Measurements from ENCODE around the gene PAGE4.
A peak's percentile ranks its signal among the peaks of the same experiment; 100 is the strongest.

The PAGE4 gene, protein sequence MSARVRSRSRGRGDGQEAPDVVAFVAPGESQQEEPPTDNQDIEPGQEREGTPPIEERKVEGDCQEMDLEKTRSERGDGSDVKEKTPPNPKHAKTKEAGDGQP

DNA sequence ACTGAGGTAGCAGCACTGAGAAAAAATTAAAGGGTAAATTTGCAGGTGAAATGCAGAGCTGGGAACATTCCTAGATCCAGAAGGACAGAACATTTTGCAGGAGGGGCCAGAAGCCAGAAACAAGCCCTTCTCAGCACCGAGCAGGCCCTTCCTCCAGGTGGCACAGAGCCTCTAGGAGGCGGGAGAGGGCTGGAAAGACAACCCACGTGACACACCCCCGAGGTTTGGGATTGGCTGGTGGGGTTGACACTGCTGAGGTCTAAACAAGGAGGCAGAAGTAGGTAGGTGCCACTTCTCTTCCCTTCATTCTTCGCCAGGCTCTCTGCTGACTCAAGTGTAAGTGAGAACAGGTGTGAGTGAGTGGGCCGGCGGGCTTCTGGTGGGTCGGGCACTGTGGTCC is at the start of gene PAGE4:
TSS of gene PAGE4 (plus strand) at position 288 of the 400 bp plus-strand sequence. CDS start 1,126 bp downstream, outside the sequence.
- no peak for DNase-seq

DNA sequence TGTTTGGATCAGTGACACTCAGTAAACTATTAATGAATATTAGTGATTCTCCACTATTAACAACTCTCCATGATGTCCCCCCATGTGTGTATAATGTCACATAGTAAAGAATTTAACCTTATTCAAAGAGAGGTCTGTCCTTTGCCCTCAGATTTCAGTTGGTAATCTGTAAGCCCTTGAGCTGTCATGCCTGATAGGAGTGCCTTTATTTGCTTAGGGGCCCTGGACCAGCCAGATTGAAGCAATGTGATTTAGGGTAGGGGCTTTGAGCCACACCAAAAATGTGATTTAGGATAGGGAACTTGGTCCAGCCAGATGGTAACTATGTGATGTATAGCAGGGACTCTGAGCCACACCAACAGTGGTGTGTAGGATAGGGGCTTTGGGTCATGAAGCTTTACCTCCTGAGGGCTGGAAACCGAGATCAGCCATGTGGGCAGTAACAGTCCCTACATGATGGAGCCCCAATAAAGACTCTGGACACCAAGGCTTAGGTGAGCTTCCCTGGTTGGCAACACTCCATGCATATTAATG is 44.3 kb upstream of the PAGE4 start:
- no peak for DNase-seq

DNA sequence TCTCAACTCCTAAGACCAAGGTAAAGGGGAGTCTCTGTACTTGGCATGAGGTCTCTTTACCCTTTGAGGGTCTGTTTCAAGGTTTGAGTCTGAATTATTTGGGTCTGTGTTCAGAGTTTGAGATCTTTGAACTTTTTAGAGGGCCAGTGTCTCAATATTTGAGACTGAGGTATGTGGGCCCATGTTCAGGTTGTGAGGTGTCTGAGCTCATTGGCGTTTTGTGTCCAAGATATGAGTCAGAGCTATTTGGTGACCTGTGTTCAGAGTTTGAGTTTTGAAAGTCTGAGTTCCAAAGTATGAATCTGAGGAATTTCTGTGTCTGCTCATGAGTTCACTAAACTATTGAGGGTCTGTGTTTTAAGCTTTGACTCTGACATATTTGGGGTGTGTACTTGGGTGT is 36.7 kb upstream of the PAGE4 start:
- no peak for DNase-seq

DNA sequence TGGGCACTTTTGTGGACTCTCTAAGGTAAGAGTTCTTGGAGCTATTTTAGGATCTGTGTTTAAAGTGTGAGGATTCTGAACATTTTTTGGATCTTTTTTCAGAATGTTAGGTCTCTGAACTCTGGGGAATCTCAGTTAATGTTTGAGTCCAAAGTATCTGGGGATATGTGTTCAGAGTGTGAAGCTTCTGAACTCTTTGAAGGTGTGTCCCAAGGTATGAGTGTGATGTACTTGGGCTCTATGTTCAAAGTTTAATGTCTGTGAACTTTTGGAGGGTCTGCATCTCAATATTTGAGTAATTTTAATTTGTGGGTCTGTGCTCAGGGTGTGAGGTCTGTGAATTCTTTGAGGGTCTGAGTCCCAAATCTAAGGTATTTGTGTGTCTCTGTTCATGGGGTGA is 35.4 kb upstream of the PAGE4 start:
- DNase-seq, result no peak

DNA sequence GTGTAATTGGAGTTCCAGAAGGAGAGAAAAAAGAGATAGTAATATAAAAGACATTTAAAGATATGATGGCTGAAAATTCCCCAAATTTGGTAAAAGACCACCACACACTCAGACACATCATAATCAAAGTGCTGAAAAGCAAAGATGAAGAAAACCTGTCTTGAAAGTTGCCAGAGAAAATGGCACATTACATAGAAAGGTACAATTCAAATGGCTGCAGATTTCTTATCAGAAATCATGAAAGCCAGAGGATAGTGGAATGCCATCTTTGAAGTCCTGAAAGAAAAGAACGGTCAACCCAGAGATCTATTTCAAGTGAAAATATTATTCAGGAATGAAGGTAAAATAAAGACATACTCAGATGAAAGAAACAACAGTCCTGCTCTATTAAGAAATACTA is 29.3 kb upstream of the PAGE4 start:
- no peak for DNase-seq

DNA sequence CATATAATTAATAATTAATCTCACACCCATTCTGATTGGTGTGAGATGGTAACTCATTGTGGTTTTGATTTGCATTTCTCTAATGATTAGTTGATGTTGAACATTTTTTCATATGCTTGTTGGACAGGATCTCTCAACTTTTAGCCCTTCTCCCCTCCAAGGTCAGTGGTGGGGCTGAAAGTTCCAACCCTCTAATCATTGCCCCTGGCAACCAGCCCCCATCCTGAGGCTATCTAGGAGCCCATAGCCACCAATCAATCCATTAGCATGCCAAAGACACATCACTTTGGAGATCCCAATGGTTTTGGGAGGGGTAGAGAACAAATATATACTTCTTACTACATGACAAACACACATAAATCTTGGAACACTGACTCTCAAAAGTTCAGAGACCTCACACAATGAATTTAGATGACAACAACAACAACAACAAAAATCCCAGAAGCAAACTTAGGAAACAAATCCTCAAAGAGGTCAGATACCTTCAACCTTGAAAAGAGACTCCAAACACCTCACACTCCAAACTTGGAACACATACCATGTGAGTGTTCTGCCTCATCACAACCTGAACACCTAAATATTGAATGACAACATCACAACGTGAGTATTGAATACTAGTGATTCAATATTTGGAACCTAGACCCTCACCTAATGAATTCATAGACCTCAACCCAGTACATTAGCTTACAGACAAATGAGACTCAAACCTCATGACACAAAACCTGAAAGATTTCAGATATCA is 19.0 kb upstream of the PAGE4 start:
- no peak for DNase-seq

DNA sequence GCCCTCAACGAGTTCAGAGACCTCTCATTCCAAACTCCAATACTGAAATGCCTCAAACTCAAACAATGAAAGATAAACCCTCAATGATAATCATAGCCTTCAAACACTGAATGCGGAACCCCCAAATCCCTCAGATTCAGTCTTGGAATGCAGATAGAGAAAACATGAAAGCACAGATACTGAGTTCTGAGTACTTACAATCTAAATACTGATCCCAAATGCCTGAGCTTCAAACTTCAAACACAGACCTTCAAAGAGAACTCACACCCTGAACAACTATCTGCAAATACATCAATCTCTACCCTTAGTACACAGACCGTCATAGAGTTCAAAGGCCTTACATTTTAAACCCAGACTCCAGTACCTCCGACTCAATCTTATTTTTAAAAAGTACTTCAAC is 16.9 kb upstream of the PAGE4 start:
- DNase-seq, result no peak

DNA sequence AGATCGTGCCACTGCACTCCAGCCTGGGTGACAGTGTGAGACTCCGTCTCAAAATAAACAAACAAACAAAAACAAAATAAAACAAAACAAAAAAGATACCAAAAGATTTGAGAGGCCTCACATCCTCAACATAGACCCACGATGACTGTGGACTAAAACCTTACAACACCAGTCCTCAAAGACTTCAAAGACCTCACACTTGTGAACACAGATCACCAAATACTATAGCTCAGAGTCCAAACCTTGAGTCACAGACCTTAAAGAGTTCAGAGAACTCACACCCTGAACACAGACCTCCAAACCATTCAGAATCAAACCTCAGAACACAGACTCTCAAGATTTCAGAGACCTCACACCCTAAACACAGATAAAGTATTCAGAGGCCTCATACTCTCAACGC is 12.7 kb upstream of the PAGE4 start:
- no peak for DNase-seq

DNA sequence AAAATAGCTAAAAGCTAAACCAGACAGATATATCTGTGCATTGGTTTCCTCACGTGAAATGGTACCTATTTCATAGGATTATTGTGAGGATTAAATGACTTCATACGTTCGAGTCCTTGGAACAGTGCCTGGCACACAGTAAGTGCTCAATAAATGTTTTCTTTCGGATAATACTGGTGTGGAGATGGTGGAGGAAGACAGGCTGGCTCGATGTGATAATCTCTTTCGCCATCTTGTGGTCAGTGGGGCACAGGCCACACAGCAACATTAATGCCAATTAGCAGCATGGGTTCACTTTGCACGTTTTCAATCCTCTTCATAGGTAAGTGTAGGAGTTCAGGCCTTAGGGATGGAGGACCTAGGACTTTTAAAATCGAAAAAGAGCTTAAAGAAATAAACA is 9.3 kb downstream of the PAGE4 start:
- no peak for DNase-seq

DNA sequence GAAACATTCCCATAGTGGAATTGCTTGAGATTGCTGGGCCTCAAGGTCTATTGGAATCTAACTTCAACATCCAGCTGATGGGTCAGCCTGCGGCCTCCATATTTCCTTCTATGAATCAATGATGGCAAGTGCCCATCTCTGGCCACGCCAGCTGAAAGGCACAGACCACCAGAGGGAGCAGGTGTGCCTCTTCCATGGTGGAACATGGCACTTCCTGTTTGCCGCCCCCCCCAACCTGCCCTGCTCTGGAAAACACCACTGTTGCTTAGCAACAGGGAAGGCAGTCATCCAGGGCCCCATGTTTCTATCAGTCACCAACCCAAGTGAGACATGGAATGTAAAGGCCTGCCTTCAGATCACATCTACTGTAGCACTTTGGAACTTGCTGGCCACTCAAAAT is 11.6 kb downstream of the PAGE4 start:
- DNase-seq, result peak; percentile 24 to 49

DNA sequence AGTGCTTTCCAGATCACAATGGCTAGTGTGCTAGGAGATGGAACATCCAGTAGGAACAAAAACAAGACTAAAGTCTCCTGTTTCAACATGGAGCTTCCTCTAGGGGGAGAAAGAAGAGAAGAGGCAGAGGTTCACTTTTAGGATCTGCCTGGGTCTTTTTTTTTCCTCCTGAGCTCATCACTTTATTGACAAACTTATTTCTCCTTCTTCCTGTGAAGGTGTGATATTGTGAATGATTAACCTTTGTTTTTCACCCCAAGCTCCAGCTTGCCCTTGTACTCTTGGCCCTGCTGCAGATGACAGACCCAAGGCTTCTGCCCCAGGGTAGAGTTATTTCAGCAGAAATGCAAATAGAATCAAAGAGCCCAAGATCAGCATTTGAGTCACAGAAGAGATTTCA is 13.5 kb downstream of the PAGE4 start:
- DNase-seq, result no peak

DNA sequence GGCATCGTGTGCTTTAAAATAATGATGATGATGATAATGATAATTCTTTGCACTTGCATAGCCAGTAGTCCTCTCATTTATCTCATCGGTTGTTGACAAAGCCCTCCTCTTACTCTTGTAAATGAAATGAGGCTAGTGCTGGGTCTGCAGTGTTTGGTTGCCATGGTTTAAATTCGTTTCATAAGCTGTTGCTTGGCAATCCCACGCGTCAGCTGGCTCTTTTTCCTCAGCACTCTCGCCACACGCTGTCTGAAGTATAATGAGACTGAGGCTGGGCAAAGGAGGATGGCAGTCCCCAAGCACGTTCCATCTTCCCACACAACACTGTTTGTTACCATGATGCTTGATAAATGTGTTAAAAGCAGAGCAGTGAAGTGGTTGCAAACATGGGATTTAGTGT is 15.5 kb downstream of the PAGE4 start:
- DNase-seq, result no peak

DNA sequence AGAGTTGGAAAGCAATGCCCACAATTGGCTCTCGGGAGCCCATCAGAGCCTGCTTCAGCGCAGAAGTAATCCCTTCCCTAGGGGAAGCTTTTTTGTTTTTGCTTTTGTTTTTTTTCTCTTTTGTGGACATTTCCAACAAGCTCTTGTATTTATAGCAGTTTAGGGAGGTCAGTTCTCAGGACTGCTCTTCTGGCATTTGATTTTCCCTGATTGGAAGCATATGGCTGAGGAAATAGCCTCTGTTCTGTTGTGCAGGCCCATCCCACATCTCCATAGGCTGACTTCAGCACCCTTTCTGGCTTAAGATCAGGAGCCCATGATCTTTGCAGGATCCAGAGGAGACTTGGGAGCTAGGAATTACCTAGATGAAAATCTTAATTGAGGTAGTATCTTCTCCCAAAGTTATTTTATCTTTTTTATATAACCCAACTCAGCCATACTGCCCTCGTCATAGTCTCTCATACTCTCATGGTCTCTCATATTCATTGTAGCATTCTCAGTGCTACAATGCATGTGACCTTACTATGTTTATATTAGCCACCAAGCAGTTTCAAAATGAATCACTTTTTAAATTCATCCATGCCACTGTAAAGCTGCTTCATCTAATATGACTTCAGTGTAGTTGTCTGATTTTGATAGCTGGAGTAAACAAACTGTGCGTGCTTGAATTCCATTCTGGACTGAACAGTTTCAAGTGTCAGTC is 16.7 kb downstream of the PAGE4 start:
- no peak for DNase-seq

DNA sequence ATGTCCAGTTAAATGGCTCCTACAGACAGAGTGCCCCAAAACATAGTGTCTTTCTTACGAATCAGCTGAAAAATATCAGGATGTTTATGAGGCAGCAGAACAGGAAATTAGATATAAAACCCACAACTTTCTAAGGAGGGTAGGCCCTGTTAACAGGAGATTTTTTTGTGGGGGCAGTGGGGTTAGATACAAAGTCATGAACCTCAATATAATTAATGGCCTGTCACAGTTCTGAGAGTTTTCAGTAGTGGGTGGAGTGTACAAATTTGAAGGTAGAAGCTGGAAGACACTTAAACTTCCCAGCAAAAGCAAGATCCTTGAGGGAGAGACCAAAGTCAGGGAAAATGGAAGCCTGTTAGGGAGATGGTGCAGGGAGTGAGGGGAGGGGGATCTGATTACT is 17.4 kb downstream of the PAGE4 start:
- DNase-seq, result no peak

DNA sequence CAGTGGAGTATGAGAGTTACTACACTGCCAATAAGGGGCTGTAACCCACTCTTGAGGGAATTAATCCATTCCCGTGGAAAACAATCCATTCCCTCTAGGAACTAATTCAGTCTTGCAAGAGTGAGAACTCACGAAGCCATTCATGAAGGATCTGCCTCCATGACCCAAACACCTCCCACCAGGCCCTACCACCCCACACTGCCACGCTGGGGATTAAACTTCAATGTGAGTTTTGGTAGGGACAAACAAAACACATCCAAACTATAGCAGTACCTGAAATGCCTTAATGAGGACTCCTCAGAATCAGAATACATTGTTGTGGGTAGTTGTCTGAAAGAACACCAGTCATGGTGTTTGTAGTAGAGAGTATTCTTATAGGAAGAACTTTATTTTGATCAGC is 19.2 kb downstream of the PAGE4 start:
- DNase-seq, result no peak

DNA sequence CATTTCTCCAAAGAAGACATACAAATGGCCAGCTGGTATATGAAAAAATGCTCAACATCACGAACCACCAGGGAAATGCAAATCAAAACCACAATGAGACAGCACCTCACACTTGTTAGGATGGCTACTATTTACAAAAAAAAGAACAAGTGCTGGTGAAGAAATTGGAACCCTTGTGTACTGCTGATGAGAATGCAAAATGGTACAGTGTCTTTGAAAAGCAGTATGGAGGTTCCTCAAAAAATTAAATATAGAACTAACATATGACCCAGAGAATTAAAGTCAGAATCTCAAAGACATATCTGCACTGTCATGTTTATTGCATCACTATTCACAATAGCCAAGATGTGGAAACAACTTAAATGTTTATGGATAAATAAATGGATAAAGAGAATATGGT is 20.9 kb downstream of the PAGE4 start:
- DNase-seq, result no peak

DNA sequence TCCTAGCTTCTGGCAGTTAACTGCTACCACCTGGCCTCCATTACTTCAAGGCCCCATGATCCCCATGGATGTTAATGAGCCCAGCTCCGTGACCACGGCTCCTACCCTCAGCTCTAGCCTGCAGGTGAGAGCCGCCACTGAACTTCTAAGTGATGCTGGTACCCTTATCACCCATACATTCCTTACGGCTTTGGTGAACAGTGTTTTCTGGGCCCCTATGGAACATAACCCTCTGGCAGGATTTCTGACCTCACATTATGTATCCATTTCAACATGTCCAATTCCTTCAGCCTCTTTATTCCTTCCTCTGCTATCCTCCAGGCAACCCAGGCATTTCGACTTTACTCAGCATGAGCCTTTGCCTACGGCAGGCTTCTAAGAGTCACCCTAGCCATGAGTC is 24.6 kb downstream of the PAGE4 start:
- DNase-seq, result no peak

DNA sequence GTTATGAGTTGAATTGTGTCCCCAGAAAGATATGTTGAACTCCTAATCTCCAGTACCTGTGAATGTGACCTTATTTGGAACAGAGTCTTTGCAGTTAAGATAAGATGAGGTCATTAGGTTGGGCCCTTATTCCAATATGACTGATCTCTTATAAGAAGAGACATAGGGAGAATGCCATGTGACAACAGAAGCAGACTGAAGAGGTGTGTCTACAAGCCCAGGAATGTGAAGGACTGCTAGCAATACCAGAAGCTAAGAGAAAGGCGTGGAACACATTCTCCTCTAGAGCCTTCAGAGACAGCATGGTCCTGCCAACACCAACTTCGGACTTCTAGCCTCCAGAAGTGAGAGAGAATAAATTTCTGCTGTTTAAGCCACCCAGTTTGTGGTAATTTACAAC is 27.7 kb downstream of the PAGE4 start:
- DNase-seq, result no peak

DNA sequence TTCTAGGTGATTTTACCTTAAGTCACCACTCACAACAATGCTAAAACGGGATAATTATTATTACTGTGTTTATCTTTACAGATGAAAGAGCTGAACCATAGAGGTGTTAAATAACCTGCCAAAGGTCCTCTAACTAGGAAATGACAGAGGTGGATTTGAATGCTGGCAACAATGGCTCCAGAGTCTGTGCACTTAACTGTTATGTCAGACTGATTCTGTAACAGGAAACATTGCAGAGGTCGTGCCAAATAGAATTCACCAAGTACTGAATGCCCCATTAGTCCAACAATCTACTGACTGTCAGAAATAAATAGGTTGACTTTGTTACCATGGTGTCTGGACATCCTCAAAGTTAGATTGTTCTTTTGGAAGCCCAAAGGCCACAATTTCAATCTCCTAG is 29.2 kb downstream of the PAGE4 start:
- no peak for DNase-seq

DNA sequence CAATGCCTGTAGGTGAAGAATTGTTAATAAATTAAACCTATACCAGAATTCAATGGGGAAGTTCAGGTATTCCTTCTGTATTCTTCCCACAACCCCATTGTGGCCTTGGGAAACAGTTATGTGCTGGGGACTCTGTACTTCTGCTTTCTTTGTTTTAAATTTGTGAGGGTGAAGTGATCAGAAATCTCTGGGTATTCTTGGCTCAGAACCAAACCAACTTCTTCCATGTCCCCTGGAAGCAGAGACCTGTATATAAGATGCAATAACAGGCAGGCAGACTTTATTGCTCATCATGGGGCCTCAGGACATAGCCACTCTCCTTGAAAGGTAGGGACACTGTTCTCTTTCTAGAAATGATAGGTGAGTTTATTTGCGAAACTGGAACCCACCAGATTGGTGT is 30.4 kb downstream of the PAGE4 start:
- no peak for DNase-seq

DNA sequence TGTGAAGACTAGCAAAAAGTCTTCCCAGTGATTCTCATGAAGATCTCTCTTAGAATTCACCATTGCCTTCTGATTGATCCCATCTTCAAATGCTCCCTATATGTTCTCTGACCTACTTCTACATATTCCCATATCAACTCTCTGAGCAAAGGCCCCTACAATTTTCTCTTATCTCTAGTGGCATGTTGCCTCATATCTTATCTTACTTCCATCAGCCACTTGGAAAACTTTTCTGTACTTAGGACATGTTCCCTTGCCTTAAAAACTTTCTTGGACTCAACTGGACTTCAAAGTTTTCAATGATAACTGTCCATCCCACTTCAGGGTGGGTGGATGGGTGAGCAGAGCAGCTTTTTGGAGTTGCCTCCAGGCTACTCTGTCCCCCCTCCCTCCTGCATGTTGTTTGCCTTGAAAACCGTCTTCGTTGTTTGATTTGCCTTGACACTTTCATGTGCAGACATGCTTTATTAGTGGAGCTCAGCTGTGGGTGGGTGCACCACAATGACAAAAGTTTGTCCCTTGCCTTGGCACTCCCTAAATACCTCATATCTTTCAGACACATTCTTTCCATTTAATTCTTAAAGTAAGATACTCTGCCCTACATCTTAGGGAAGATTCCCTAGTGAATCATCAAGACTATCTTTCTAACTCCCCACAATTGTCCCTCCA is 31.9 kb downstream of the PAGE4 start:
- no peak for DNase-seq

DNA sequence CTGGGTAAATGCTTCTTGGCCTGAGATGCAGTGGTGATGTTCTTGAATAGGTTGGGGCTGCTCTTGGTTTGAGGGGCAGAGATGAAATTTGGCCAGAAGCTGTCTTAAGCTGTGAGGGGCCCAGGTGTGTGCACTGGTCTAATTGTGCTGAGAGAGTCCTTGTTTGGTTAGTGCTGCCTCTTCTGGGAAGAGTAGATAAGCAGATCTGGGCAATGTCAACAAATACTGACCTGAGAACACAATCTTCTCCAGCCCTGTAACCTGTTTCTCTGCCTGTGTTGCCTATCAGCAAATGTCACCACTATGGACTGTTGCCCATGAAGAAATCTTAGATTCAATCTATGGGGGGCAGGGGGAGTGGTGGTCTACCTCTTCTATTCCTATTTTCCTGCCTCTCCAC is 33.0 kb downstream of the PAGE4 start:
- DNase-seq, result no peak

DNA sequence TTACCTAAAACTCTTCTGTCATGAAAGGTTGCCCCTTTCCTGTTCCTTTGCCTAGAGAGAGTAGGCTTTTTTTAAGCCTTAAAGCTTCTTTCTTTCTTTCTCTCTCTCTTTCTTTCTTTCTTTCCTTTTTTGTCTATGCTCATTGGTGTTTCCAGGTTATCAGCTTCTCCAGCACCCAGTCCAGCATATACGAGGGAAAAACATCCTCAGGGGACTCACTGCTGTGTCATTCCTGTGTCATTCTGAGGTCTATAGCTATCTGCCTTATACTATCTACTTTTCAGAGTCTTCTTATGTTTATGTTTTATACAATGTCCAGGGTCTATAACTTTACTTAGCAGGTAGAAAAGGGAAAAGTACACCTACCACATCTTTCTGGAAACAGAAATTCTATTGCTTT is 39.6 kb downstream of the PAGE4 start:
- no peak for DNase-seq

DNA sequence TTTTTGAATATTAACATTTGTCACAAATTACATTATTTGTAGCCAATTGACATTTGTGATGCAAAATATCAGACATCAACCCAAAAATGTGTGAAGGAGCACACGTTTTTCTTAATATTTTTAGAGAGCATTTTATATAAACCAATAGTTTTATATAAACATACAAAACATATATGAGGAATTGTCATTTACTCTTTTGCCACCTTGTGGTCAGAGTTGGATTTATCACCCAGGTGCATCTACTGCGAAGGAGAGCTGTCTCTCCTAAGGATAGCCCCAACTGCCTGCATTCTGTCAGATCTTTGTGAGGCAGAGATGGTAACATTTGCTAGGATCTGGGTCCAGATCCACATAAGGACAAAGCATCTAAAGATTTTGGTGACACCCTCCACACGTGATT is 47.6 kb downstream of the PAGE4 start:
- peak; percentile 21 to 54 for DNase-seq

Data from CD4-positive, alpha-beta T cell treated with Interleukin-4 for 1 hour (primary cell).